Gastrocnemius medialis (tissue), 4 donors: ENCODE measurements around the gene COBL. TPM values are rescaled to one million over a fixed set of nuclear protein-coding genes. Genes with fewer than 3 reads are reported as not detected.

Experiments used
- ATAC-seq, 2 donors: fragments of 150-250 bp; one replicate each; pipeline ENCODE4 v1.9.1; 2016
- DNase-seq, 2 donors: peaks; one replicate each; pipeline ENCODE4 v3.0.0-alpha.2; 2019
- H3K27ac ChIP-seq, 4 donors: fragments of 200-600 bp; sonication (generic); 1 replicate in 1 of 4; 2 replicates in 3 of 4; pipeline ENCODE4 v1.5.1; 2016 to 2018; ENCODE audit warnings: mild to moderate bottlenecking in 2 of 4, moderate library complexity in 1 of 4
- H3K27me3 ChIP-seq, 3 donors: fragments of 200-600 bp; sonication (generic) in 2 of 3; 1 replicate in 1 of 3; 2 replicates in 2 of 3; pipeline versions ENCODE4 v1.5.1 to v1.6.0; 2016 to 2019; ENCODE audit warnings: mild to moderate bottlenecking in 1 of 3, moderate library complexity in 1 of 3
- H3K36me3 ChIP-seq, 2 donors: fragments of 200-600 bp; sonication (generic) in 1 of 2; one replicate each; pipeline ENCODE4 v1.5.1; 2017 to 2018
- H3K4me1 ChIP-seq, 2 donors: fragments of 200-600 bp; sonication (generic) in 1 of 2; one replicate each; pipeline ENCODE4 v1.5.1; 2016 to 2017; ENCODE audit warnings: mild to moderate bottlenecking in 2 of 2
- H3K4me3 ChIP-seq, 4 donors: fragments of 200-600 bp; sonication (generic) in 3 of 4; 1 replicate in 1 of 4; 2 replicates in 3 of 4; pipeline ENCODE4 v1.5.1; 2016 to 2019; ENCODE audit warnings: mild to moderate bottlenecking in 2 of 4
- H3K9me3 ChIP-seq, 3 donors: fragments of 200-600 bp; sonication (generic) in 2 of 3; 1 replicate in 1 of 3; 2 replicates in 2 of 3; pipeline ENCODE4 v1.5.1; 2016 to 2019
- POLR2A ChIP-seq, 2 donors: fragments of 450-650 bp; IDR thresholded peaks; one replicate each; pipeline ENCODE4 v1.6.1; 2017; ENCODE audit warnings: antibody characterized with exemption in 2 of 2, mild to moderate bottlenecking in 2 of 2, moderate library complexity in 2 of 2
- in situ Hi-C, 4 donors: fragments of 200-750 bp; cut with MboI; loops; one replicate each; pipeline versions ENCODE4 v1.15.0 to v1.8.0; 2017; ENCODE audit warnings: low sequenced_read_pairs in 4 of 4
- intact Hi-C: fragments of 100-400 bp; cut with DNase I; formaldehyde crosslinking; loops from one replicate; pipeline ENCODE4 v1.15.1; 2023; ENCODE audit warnings: low total_unique reads
- total RNA-seq, 4 donors: library from RNA; depleted of rRNA; stranded (reverse); fragments of >200 nt; gene quantifications; one replicate each; pipeline versions ENCODE4 v1.1.0 to v1.2.3, GENCODE V29; 2016
- TF ChIP-seq, protein P1 (sequence below), 5 experiments: fragments of 450-650 bp in 3 of 5; fragments of 200-600 bp in 2 of 5; sonication (generic) in 2 of 5; IDR thresholded peaks in 4 of 5; conservative IDR thresholded peaks in 1 of 5; 1 replicate in 4 of 5; 2 replicates in 1 of 5; pipeline ENCODE4 v1.5.1; 2016 to 2019; ENCODE audit warnings: antibody characterized with exemption in 5 of 5, mild to moderate bottlenecking in 3 of 5, moderate library complexity in 3 of 5

COBL gene
- total RNA-seq, 4 donors from 2014 or later, result 82.1 to 170 (median 124) TPM

DNA sequence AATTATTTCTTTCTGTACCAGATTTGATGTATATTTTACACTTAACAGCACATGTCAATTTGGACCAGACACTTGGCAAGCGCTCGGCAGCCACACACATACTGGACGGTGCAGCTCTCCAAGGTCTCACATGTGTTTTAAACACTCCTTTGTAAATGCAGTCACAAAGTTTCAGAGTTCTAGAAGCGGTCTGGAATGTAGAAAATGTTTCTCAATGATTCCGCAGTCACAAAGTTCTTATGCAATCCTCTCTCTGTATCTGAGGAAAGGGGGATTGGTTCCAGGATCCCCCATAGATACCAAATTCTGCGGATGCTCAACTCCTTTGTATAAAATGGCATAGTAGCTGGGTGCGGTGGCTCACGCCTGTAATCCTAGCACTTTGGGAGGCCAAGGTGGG lies 280.9 kb downstream of the COBL start:
- Histone ChIP-seq H3K9me3 (no peaks in the 10 kb centered on the region), H3K27ac (no peak overlapping the region), H3K27me3 (no peaks in the 10 kb centered on the region), H3K36me3 (no peaks in the 10 kb centered on the region), H3K4me1 (peaks cover 6 to 12% of the 10 kb centered on the region in 2 donors), H3K4me3 (no peak overlapping the region)
- ATAC-seq (no peak), DNase-seq (no peak)
- intact Hi-C loops (no loop called here), in situ Hi-C loops (no loop called here)
- TF ChIP-seq, protein P1, sequence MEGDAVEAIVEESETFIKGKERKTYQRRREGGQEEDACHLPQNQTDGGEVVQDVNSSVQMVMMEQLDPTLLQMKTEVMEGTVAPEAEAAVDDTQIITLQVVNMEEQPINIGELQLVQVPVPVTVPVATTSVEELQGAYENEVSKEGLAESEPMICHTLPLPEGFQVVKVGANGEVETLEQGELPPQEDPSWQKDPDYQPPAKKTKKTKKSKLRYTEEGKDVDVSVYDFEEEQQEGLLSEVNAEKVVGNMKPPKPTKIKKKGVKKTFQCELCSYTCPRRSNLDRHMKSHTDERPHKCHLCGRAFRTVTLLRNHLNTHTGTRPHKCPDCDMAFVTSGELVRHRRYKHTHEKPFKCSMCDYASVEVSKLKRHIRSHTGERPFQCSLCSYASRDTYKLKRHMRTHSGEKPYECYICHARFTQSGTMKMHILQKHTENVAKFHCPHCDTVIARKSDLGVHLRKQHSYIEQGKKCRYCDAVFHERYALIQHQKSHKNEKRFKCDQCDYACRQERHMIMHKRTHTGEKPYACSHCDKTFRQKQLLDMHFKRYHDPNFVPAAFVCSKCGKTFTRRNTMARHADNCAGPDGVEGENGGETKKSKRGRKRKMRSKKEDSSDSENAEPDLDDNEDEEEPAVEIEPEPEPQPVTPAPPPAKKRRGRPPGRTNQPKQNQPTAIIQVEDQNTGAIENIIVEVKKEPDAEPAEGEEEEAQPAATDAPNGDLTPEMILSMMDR (IDR thresholded peaks at IDR 0.05 in 4 of 5, conservative IDR thresholded peaks at IDR 0.05 in 1 of 5), result no peak
- TF ChIP-seq POLR2A (IDR thresholded peaks at IDR 0.05), result no peak

DNA sequence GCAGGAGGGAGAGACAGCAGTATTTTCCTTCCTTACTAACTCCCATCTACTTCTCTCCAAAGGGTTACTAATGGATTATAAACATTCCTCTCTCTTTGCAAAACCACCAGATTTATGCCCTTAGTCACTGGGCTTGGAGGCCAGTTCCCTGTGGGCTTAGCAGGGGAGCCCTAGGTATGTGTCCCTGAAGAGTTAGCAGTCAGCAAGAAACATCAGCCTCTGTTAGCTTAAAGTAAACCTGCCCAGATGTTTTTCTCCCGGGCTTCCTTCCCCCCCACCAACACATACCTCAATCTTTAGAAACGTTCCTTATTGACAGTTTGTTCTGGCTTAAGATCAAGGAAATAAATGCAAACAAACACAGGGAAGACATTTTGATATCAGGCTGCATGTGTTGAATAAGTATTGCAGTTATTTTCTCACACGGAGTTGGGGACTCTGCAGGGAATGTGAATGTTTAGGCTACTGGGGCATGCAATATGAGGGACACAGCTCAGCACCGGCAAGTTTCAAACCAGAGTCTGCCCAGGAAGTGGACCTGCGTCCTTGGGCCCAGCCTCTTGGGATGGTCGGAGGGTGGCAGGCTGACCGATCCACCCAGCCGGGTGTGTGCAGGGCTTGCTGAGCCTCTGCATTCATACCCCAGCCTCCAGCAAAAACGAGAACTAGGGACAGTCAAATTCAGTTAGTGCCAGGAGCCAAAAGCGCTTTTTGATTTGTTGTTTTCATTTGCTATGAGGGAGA lies 281.9 kb downstream of the COBL start:
- no peak for TF ChIP-seq POLR2A (IDR thresholded peaks at IDR 0.05)
- TF ChIP-seq, protein P1 (IDR thresholded peaks at IDR 0.05 in 4 of 5, conservative IDR thresholded peaks at IDR 0.05 in 1 of 5), result no peak
- DNase-seq (no peak), ATAC-seq (no peak)
- Histone ChIP-seq H3K27ac (no peak overlapping the region), H3K4me3 (no peak overlapping the region), H3K4me1 (peaks cover 6 to 12% of the 10 kb centered on the region in 2 donors), H3K27me3 (no peaks in the 10 kb centered on the region), H3K36me3 (no peaks in the 10 kb centered on the region), H3K9me3 (no peaks in the 10 kb centered on the region)
- in situ Hi-C loops (no loop called here), intact Hi-C loops (no loop called here)

DNA sequence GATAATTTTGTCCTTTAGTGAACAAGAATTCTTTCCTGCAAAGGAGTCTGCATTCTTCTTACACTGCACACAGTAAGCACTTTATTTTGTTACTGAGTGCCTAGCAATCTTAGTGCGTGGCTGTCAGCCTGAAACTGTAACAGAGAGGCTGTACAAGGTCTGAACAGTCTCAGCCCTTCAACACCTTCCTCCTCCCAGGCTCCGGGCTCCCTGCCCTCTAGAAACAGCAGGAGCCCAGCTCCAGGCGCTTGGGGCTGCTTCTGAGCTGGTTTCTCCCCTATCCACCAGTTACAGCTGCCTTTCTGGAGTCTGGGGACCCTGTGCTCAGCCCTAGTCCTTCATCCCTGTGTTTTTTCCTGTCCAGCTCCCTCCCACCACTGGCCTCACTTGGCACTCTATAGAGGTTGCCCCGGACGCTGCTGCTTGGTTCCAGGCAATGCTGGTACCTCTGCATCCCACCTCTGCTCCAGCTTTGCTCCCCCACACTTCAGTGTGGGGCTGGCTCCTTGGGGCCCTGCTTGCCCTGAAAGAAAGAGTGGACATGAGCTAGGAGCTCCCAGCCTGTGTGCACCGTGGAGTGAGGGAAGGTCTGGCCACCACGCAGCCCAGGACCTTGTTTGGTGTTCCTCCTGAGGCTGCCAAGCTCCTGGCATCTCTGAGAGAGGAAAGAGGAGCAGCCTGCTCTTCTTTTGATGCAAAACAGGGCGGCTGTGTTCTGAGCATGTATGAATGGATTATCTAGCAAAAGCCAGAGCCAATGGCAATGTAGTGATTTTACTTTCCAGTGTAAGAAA lies 282.7 kb downstream of the COBL start:
- in situ Hi-C loops, result no loop called here
- peak in 1 of 2 donors; percentile 19 for ATAC-seq
- H3K36me3 ChIP-seq, result no peaks in the 10 kb centered on the region
- no peak for DNase-seq
- intact Hi-C loops, result no loop called here
- H3K4me3 ChIP-seq, result no peak overlapping the region
- no peak overlapping the region for H3K27ac ChIP-seq
- no peaks in the 10 kb centered on the region for H3K9me3 ChIP-seq
- no peak for TF ChIP-seq POLR2A (IDR thresholded peaks at IDR 0.05)
- TF ChIP-seq, protein P1 (IDR thresholded peaks at IDR 0.05 in 4 of 5, conservative IDR thresholded peaks at IDR 0.05 in 1 of 5), result no peak
- H3K27me3 ChIP-seq, result no peaks in the 10 kb centered on the region
- H3K4me1 ChIP-seq, result peaks cover 11 to 12% of the 10 kb centered on the region in 2 donors

DNA sequence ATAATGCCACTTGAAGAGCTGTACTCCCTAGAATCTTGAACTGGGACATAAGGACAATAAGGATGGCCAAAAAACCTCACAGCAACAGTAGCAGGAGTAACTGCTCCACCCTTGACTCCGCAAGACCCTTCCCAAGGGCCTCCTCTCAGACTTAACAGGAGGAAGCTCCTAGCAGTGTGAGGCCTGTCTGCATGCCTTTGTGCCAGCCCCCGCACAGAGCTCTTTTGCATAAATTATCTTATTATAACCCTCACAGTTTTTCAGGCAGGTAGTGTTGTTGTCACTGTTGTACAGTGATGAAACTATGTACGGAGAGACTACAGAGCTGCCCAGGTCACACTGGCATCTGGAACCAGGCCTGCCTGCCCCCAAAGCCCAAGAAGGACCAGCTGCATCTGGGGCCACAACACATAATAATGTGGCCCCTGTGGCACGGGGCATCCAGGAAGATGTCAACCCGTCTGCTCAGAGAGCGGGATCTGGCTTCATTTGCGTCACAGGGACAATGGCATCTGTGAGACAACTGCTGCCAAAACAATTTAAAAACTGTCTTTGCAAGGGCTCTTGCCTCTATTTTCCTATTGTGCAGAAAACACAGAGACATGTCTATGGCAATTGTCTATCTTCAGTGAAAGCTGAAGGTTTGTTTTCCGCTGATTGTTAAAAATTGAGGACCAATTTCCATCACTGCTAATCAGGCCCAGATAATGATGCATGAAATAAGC lies 284.7 kb downstream of the COBL start:
- intact Hi-C loops (no loop called here), in situ Hi-C loops (no loop called here)
- Histone ChIP-seq H3K27ac (no peak overlapping the region), H3K27me3 (no peaks in the 10 kb centered on the region), H3K4me3 (no peak overlapping the region), H3K36me3 (no peaks in the 10 kb centered on the region), H3K4me1 (peaks cover 15 to 26% of the 10 kb centered on the region in 2 donors), H3K9me3 (no peaks in the 10 kb centered on the region)
- ATAC-seq (no peak), DNase-seq (no peak)
- no peak for TF ChIP-seq POLR2A (IDR thresholded peaks at IDR 0.05)
- TF ChIP-seq, protein P1 (IDR thresholded peaks at IDR 0.05 in 4 of 5, conservative IDR thresholded peaks at IDR 0.05 in 1 of 5), result no peak
